Psoas muscle (tissue), 8 donors: Measurements from ENCODE around the gene MYO1H. TPM values are rescaled to one million over a fixed set of nuclear protein-coding genes. Genes with fewer than 3 reads are reported as not detected.

Experiments used
- ATAC-seq, 4 donors: fragments of 200-7000 bp; cut with Tn5 transposase; one replicate each; pipeline ENCODE4 v1.9.1; 2020; ENCODE audit warnings: moderate library complexity in 3 of 4, mild to moderate bottlenecking in 2 of 4
- DNase-seq, 2 donors: peaks; one replicate each; pipeline ENCODE4 v3.0.0-alpha.2; 2020
- H3K27ac ChIP-seq: fragments of 200-600 bp; one replicate; pipeline ENCODE4 v1.8.0; 2022
- H3K27me3 ChIP-seq, 3 donors: fragments of 200-600 bp in 1 of 3; one replicate each; pipeline versions ENCODE4 v1.6.1 to v1.8.0; 2013 to 2022; ENCODE audit warnings: low read length in 2 of 3, mild to moderate bottlenecking in 2 of 3, moderate library complexity in 1 of 3; ENCODE audit not compliant: insufficient read depth in 3 of 3
- H3K36me3 ChIP-seq, 2 donors: fragments of 200-600 bp in 1 of 2; one replicate each; pipeline versions ENCODE4 v1.6.1 to v1.8.0; 2013 to 2022; ENCODE audit warnings: low read depth in 1 of 2, mild to moderate bottlenecking in 1 of 2, moderate library complexity in 1 of 2; ENCODE audit not compliant: insufficient read depth in 1 of 2
- H3K4me1 ChIP-seq: fragments of 200-600 bp; one replicate; pipeline ENCODE4 v1.8.0; 2022
- H3K4me3 ChIP-seq: fragments of 200-600 bp; one replicate; pipeline ENCODE4 v1.8.0; 2022; ENCODE audit warnings: mild to moderate bottlenecking
- H3K9me3 ChIP-seq: fragments of 200-600 bp; one replicate; pipeline ENCODE4 v1.8.0; 2022
- CTCF ChIP-seq: fragments of 200-600 bp; IDR thresholded peaks from one replicate; pipeline ENCODE4 v1.8.0; 2022; ENCODE audit warnings: antibody characterized with exemption
- WGBS, 3 donors: extraction: QIAGEN DNeasy Blood & Tissue Kit; methylation state at CpG; one replicate each; pipeline versions ENCODE4 v1.1.6 to v1.1.7; 2013; 5-methylcytosine and 5-hydroxymethylcytosine counted together
- intact Hi-C, 2 donors: fragments of 100-400 bp; cut with DNase I; formaldehyde crosslinking; loops; one replicate each; pipeline versions ENCODE4 v1.11.0 to v1.14.2; 2022
- polyA plus RNA-seq, 3 donors: library from polyadenylated mRNA; stranded (reverse); fragments of 200-250 nt; gene quantifications; one replicate each; pipeline ENCODE4 v1.2.3, GENCODE V29; 2013
- total RNA-seq, 4 donors: library from RNA; stranded (reverse); fragmentation: NEBNext Ultra II Directional in 2 of 4; extraction: Animal tissue kit (Norgen Biotek cat#: 25700) in 2 of 4; gene quantifications; one replicate each; pipeline versions ENCODE4 v1.2.1 to v1.2.4, GENCODE V29; 2021 to 2023
- donor health status: healthy with polysubstance abuse.
- donor health status: DM: no; HTN: no; CAD: no; lungs with moderate emphysema.
- donor health status: Bipolar disorder and iron deficiency.
- donor health status: healthy.
- donor health status: DM: yes; HTN: yes; CAD: no.
- donor health status: DM: no; HTN: no; CAD: no.
- donor health status: DM: no; HTN: no; CAD: no.
- donor health status: DM: yes; HTN: yes; CAD: no.

The MYO1H gene
- total and polyA plus RNA-seq, 7 donors, result 0.10 TPM; not detected in 6

GRCh38 chr12:109352184-109352583 lies 4.5 kb downstream of the MYO1H start:
- Histone ChIP-seq H3K27me3 (peaks cover 0 to 4% (median 0%) of the 10 kb centered on the region in 3 donors), H3K36me3 (no peaks in the 10 kb centered on the region), H3K9me3 (no peaks in the 10 kb centered on the region), H3K27ac (no peak overlapping the region), H3K4me3 (no peak overlapping the region), H3K4me1 (no peaks in the 10 kb centered on the region)
- TF ChIP-seq CTCF, result no peak
- intact Hi-C loops, result no loop called here
- DNase-seq, result no peak
- ATAC-seq, result no peak
- 44 to 57% (median 57%) methylated on average over 6 of the region's 6 CpGs for WGBS, 3 donors

- Histone ChIP-seq H3K9me3 (no peaks in the 10 kb centered on the region), H3K4me3 (no peak overlapping the region), H3K27me3 (peaks cover 0 to 6% (median 0%) of the 10 kb centered on the region in 3 donors), H3K36me3 (no peaks in the 10 kb centered on the region), H3K4me1 (no peaks in the 10 kb centered on the region), H3K27ac (no peak overlapping the region)
- DNase-seq (no peak), ATAC-seq (no peak)
- no peak for TF ChIP-seq CTCF
- 57 to 68% (median 64%) methylated on average over 3 of the region's 3 CpGs for WGBS, 3 donors
- intact Hi-C loops, result no loop called here
Observed at GRCh38 chr12:109356577-109356976, 8.9 kb downstream of the MYO1H start.

GRCh38 chr12:109357032-109357431 lies 9.3 kb downstream of the MYO1H start:
- Histone ChIP-seq H3K4me3 (no peak overlapping the region), H3K9me3 (no peaks in the 10 kb centered on the region), H3K27me3 (peaks cover 0 to 6% (median 0%) of the 10 kb centered on the region in 3 donors), H3K27ac (no peak overlapping the region), H3K36me3 (no peaks in the 10 kb centered on the region), H3K4me1 (no peaks in the 10 kb centered on the region)
- 18 to 26% (median 18%) methylated on average over 2 of the region's 2 CpGs for whole genome bisulfite sequencing, 3 donors
- intact Hi-C loops, result no loop called here
- ATAC-seq (no peak), DNase-seq (no peak)
- no peak for TF ChIP-seq CTCF

GRCh38 chr12:109358154-109358869 lies 10.6 kb downstream of the MYO1H start:
- peaks cover 0 to 6% (median 0%) of the 10 kb centered on the region in 3 donors for H3K27me3 ChIP-seq
- no peaks in the 10 kb centered on the region for H3K36me3 ChIP-seq
- intact Hi-C loops, result no loop called here
- no peaks in the 10 kb centered on the region for H3K9me3 ChIP-seq
- H3K4me3 ChIP-seq, result no peak overlapping the region
- DNase-seq (no peak), ATAC-seq (no peak)
- no peak for TF ChIP-seq CTCF
- no peak overlapping the region for H3K27ac ChIP-seq
- WGBS, 3 donors, result 29 to 50% (median 36%) methylated on average over 10 of the region's 10 CpGs
- H3K4me1 ChIP-seq, result no peaks in the 10 kb centered on the region
